CD4-positive, alpha-beta memory T cell (primary cell): ENCODE results near the gene PLXDC2. TPM values are rescaled to one million over a fixed set of nuclear protein-coding genes. Genes with fewer than 3 reads are reported as not detected.

Experiments
- CTCF ChIA-PET: fragments of 350-600 bp; sonication (Branson Sonifier 250); formaldehyde crosslinking; loops from one replicate; lab custom pipeline; 2021; ENCODE audit warnings: inconsistent platforms; ENCODE audit not compliant: partially characterized antibody; lab: Charles Lee
- POLR2A ChIA-PET: fragments of 350-600 bp; sonication (Branson Sonifier 250); formaldehyde crosslinking; loops from one replicate; lab custom pipeline; 2021; ENCODE audit not compliant: partially characterized antibody; lab: Charles Lee
- DNase-seq, 5 donors: peaks; one replicate each; pipeline versions ENCODE4 v3.0.0 to v3.0.0-alpha.2; 2020 to 2022; ENCODE audit warnings: mixed read lengths in 1 of 5
- H3K27ac ChIP-seq: one replicate; pipeline ENCODE4 v1.7.0; 2013; ENCODE audit warnings: low read depth, low read length
- H3K27me3 ChIP-seq: 2 replicates; pipeline ENCODE4 v1.7.0; 2013; ENCODE audit warnings: mild to moderate bottlenecking, low read length, moderate library complexity; ENCODE audit not compliant: insufficient read depth
- H3K36me3 ChIP-seq: 2 replicates; pipeline ENCODE4 v1.7.0; 2013; ENCODE audit warnings: mild to moderate bottlenecking, low read length, moderate library complexity; ENCODE audit not compliant: insufficient read depth
- H3K4me1 ChIP-seq: 2 replicates; pipeline ENCODE4 v1.7.0; 2013; ENCODE audit warnings: mild to moderate bottlenecking, low read length, moderate library complexity; ENCODE audit not compliant: insufficient read depth
- H3K4me3 ChIP-seq, 2 donors: one replicate each; pipeline ENCODE4 v1.7.0; 2013; ENCODE audit warnings: low read length in 2 of 2, mild to moderate bottlenecking in 1 of 2
- H3K9me3 ChIP-seq, 2 donors: one replicate each; pipeline ENCODE4 v1.7.0; 2013; ENCODE audit warnings: low read length in 2 of 2, control low read depth in 1 of 2; ENCODE audit not compliant: control insufficient read depth in 1 of 2
- H3K27ac Mint-ChIP-seq, 7 donors: one replicate each; pipeline ENCODE4 v1.8.0; 2020 to 2021; ENCODE audit warnings: mixed read lengths in 7 of 7, mild to moderate bottlenecking in 6 of 7, inconsistent platforms in 3 of 7, moderate library complexity in 3 of 7
- H3K27me3 Mint-ChIP-seq, 2 donors: one replicate each; pipeline ENCODE4 v1.8.0; 2020 to 2021; ENCODE audit warnings: mixed read lengths in 2 of 2
- H3K36me3 Mint-ChIP-seq, 2 donors: one replicate each; pipeline ENCODE4 v1.8.0; 2020 to 2021; ENCODE audit warnings: mixed read lengths in 2 of 2, inconsistent platforms in 1 of 2, mild to moderate bottlenecking in 1 of 2
- H3K4me1 Mint-ChIP-seq, 4 donors: one replicate each; pipeline ENCODE4 v1.8.0; 2020 to 2021; ENCODE audit warnings: mixed read lengths in 4 of 4, mild to moderate bottlenecking in 1 of 4
- H3K4me3 Mint-ChIP-seq, 8 donors: one replicate each; pipeline ENCODE4 v1.8.0; 2020 to 2021; ENCODE audit warnings: mixed read lengths in 8 of 8, mild to moderate bottlenecking in 7 of 8, moderate library complexity in 6 of 8, inconsistent platforms in 3 of 8
- H3K9me3 Mint-ChIP-seq, 8 donors: one replicate each; pipeline ENCODE4 v1.8.0; 2020 to 2021; ENCODE audit warnings: mixed read lengths in 8 of 8, mild to moderate bottlenecking in 5 of 8, inconsistent platforms in 3 of 8, moderate library complexity in 1 of 8
- intact Hi-C: fragments of 100-400 bp; cut with micrococcal nuclease; formaldehyde crosslinking; loops from one replicate; pipeline ENCODE4 v1.15.1; 2023
- polyA plus RNA-seq, 2 donors: library from polyadenylated mRNA; unstranded; fragments of 300-500 nt; fragmentation: Illumina TruSeq; gene quantifications; one replicate each; pipeline ENCODE4 v1.2.3, GENCODE V29; 2021
- total RNA-seq, 2 experiments: library from RNA; stranded (reverse); gene quantifications; one replicate each; pipeline ENCODE4 v1.2.3, GENCODE V29; 2021

The PLXDC2 gene
- total and polyA plus RNA-seq, 4 experiments from 2014 or later: 0.90 to 1.2 TPM; not detected in 2

DNA sequence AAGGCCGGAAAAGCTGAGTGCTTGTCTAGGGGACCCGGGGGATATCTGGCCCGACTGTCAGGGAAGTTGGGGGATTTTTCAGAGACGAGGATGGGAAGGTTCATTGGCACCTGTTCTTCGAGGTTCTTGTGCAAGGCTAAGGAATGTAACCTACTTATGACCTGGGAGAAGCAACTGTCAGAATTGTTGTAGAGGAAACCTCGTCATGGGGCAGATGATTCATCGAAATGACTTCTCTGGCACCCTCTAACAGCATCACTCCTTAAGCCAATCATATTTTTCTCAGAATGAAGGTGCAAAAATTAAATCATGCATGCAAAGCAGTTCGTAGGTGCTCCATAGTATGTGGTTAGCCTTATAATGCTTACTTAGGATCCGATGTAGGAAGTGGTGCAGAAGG is 58.6 kb downstream of the PLXDC2 start:
- Histone ChIP-seq H3K27ac (no peak overlapping the region), H3K27me3 (no peaks in the 10 kb centered on the region), H3K9me3 (no peaks in the 10 kb centered on the region), H3K4me3 (no peak overlapping the region), H3K4me1 (no peaks in the 10 kb centered on the region), H3K36me3 (no peaks in the 10 kb centered on the region)
- ChIA-PET POLR2A (no interaction called here), CTCF (no interaction called here)
- Mint-ChIP-seq H3K4me1 (no peaks in the 10 kb centered on the region), H3K9me3 (peaks cover 0 to 12% (median 4%) of the 10 kb centered on the region in 8 donors), H3K36me3 (no peaks in the 10 kb centered on the region), H3K27ac (no peak overlapping the region), H3K27me3 (no peaks in the 10 kb centered on the region), H3K4me3 (no peak overlapping the region)
- intact Hi-C loops: no loop called here
- DNase-seq: no peak

DNA sequence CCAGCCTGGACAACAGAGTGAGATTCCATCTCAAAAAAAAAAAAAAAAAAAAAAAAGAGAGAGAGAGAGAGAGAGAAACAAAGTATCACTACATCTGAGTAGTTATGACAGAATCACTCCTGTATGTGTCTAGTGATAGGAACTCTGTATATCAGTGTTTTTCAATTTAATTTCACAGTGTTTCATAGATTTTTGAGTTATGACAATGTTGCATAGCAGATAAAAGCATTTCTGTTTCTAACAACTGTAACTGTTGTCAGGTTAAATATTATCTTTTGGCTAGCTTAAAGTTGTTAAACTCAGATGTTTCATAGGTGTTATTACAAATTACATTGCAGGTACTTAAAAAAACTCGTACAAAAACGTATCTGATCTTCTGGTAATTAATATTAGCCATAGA is 60.3 kb downstream of the PLXDC2 start:
- H3K27me3 Mint-ChIP-seq: no peaks in the 10 kb centered on the region
- Histone ChIP-seq H3K27ac (no peak overlapping the region), H3K4me1 (no peaks in the 10 kb centered on the region), H3K9me3 (no peaks in the 10 kb centered on the region), H3K4me3 (no peak overlapping the region), H3K36me3 (no peaks in the 10 kb centered on the region), H3K27me3 (no peaks in the 10 kb centered on the region)
- H3K27ac Mint-ChIP-seq: no peak overlapping the region
- intact Hi-C loops: no loop called here
- no peaks in the 10 kb centered on the region for H3K4me1 Mint-ChIP-seq
- H3K4me3 Mint-ChIP-seq: no peak overlapping the region
- no peaks in the 10 kb centered on the region for H3K36me3 Mint-ChIP-seq
- ChIA-PET CTCF (no interaction called here), POLR2A (no interaction called here)
- DNase-seq: no peak
- peaks cover 0 to 7% (median 0%) of the 10 kb centered on the region in 8 donors for H3K9me3 Mint-ChIP-seq

DNA sequence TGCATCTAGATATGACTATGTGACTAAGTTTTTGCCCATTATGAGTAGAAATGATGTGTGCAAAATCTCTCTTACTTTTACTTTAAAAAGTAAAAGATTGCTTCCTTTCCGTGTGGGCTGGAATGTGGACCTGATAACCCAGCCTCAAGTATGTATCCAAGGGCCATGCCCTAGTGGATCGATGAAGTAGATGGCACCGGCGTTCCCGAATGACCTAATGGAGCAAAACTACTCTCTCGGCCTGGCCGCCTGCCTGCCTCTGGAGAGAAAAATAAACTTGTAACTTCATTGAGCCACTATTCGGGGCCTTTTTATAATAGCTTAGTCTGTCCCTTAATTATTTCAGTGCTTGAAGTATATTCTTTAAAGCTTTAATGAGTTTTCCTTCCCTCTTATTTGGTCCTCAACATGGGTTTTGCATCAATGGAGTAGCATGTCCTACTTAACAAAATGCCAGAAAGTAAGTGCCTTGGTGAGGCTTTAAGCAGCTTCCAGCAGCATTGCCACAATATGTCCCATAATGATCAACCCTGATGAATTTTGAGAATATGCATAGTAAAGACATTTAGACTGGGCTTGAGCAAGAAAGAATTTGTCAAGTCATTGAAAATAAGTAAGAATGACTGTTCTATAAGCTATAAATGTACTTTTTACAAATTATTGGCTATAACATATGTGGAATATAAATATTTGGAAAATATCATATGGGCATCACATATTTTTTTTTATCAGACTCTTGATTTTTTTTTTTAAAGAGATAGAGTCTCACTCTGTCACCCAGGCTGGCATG is 61.4 kb downstream of the PLXDC2 start:
- Histone ChIP-seq H3K27ac (no peak overlapping the region), H3K36me3 (no peaks in the 10 kb centered on the region), H3K9me3 (no peaks in the 10 kb centered on the region), H3K27me3 (no peaks in the 10 kb centered on the region), H3K4me3 (no peak overlapping the region), H3K4me1 (no peaks in the 10 kb centered on the region)
- DNase-seq: no peak
- Mint-ChIP-seq H3K9me3 (peaks cover 0 to 9% (median under 1%) of the 10 kb centered on the region in 8 donors), H3K4me1 (no peaks in the 10 kb centered on the region), H3K27ac (no peak overlapping the region), H3K4me3 (no peak overlapping the region), H3K27me3 (no peaks in the 10 kb centered on the region), H3K36me3 (no peaks in the 10 kb centered on the region)
- ChIA-PET POLR2A (no interaction called here), CTCF (no interaction called here)
- intact Hi-C loops: no loop called here

DNA sequence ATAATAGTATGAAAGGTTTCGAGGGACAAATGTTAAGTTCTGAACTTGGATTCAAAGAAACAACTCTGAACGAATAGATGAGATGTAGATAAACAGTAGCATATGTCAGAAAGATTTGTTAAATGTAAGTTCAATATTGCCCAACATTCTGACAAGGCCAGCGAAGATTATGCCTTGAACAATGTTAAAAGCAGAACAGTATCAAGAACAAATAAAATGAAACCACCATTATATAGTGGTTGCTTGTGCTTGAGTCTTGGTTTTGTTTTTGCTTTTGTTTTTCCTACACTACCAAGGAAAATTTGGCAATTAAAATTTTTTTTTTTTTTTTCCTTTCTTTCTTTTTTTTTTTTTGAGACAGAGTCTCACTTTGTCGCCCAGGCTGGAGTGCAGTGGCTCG is 66.4 kb downstream of the PLXDC2 start:
- Mint-ChIP-seq H3K36me3 (no peaks in the 10 kb centered on the region), H3K27me3 (no peaks in the 10 kb centered on the region), H3K27ac (no peak overlapping the region), H3K9me3 (peaks cover 0 to 9% (median 3%) of the 10 kb centered on the region in 8 donors), H3K4me1 (no peaks in the 10 kb centered on the region), H3K4me3 (no peak overlapping the region)
- H3K9me3 ChIP-seq: no peaks in the 10 kb centered on the region
- POLR2A ChIA-PET: no interaction called here
- CTCF ChIA-PET: no interaction called here
- intact Hi-C loops: no loop called here
- H3K27me3 ChIP-seq: no peaks in the 10 kb centered on the region
- no peaks in the 10 kb centered on the region for H3K4me1 ChIP-seq
- no peak overlapping the region for H3K4me3 ChIP-seq
- no peak overlapping the region for H3K27ac ChIP-seq
- DNase-seq: no peak
- H3K36me3 ChIP-seq: no peaks in the 10 kb centered on the region

DNA sequence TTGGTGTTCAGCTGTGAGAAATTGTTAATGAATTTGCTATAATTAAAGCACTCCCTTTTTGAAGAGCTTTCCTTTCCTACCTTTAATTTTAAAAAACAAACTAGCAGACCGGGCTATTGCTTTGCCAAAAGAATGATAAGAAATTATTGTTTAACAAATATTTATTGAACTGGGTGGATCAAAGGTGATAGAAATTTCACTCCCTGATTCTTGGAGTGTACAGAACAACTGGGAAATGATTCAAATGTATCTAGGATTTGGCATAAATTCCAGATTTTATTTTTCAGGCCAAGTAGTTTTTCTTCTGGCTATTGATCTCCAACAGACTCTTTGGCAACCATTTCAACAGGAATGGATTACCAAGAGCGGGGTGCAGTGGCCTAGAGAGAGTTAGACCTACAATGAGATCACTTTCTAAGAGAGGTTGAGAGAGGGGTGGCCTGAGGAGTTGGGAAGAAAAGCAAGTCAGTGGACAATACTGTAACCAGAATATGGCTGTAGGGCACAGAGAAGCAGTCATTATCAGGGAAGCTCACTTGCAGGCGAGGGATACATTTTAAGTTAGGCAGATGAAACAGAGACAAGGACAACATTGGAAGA is 71.9 kb downstream of the PLXDC2 start:
- DNase-seq: no peak
- Histone ChIP-seq H3K4me3 (no peak overlapping the region), H3K27ac (no peak overlapping the region), H3K27me3 (no peaks in the 10 kb centered on the region), H3K4me1 (no peaks in the 10 kb centered on the region), H3K36me3 (no peaks in the 10 kb centered on the region), H3K9me3 (no peaks in the 10 kb centered on the region)
- Mint-ChIP-seq H3K9me3 (peaks cover 0 to 8% (median 3%) of the 10 kb centered on the region in 8 donors), H3K27me3 (no peaks in the 10 kb centered on the region), H3K4me1 (no peaks in the 10 kb centered on the region), H3K4me3 (no peak overlapping the region), H3K36me3 (no peaks in the 10 kb centered on the region), H3K27ac (no peak overlapping the region)
- intact Hi-C loops: no loop called here
- ChIA-PET CTCF (no interaction called here), POLR2A (no interaction called here)

DNA sequence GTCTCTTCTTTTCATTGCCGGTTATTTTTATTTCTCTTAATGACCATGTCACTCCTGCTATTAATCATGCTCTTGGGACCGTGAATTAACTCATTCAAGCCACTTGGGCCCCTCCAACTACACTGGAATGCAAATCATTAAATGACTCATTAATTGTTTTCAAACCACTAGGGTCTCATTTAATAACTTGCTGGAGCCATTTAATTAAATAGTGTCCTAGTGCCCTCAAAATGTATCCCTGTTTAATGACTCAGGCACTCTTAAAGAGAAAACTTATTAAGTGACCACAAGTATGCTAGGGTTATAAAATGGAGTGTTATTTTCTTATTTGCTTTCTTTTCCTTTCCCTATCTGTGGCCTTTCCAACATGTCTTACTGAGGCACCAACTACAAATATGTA is 73.0 kb downstream of the PLXDC2 start:
- H3K4me3 Mint-ChIP-seq: no peak overlapping the region
- Histone ChIP-seq H3K9me3 (no peaks in the 10 kb centered on the region), H3K36me3 (no peaks in the 10 kb centered on the region), H3K27ac (no peak overlapping the region), H3K4me1 (no peaks in the 10 kb centered on the region), H3K27me3 (no peaks in the 10 kb centered on the region), H3K4me3 (no peak overlapping the region)
- intact Hi-C loops: no loop called here
- H3K27me3 Mint-ChIP-seq: no peaks in the 10 kb centered on the region
- DNase-seq: no peak
- H3K4me1 Mint-ChIP-seq: no peaks in the 10 kb centered on the region
- H3K9me3 Mint-ChIP-seq: peaks cover 0 to 8% (median 3%) of the 10 kb centered on the region in 8 donors
- no peak overlapping the region for H3K27ac Mint-ChIP-seq
- ChIA-PET POLR2A (no interaction called here), CTCF (no interaction called here)
- H3K36me3 Mint-ChIP-seq: no peaks in the 10 kb centered on the region

DNA sequence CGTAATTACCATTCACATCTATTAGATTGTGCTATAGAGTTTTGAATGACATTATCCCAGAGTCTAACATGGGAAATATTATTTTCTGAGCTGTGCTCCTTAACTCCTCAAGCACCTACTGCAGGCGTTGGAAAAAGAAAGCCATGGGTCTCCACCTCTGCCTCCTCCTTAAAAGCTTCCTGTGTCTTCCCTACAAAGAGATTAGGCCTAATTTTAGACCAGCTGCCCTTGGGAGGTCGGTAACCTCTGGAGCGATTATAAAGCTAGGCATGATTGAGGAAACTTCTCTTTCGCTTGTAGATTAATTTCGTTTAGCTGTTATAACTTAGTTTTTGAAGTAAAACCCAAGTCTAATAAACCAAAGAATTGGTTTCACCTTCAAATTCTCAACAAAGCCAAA is 75.2 kb downstream of the PLXDC2 start:
- POLR2A ChIA-PET: no interaction called here
- H3K4me1 ChIP-seq: no peaks in the 10 kb centered on the region
- H3K4me3 ChIP-seq: no peak overlapping the region
- intact Hi-C loops: no loop called here
- CTCF ChIA-PET: no interaction called here
- no peaks in the 10 kb centered on the region for H3K36me3 ChIP-seq
- no peaks in the 10 kb centered on the region for H3K9me3 ChIP-seq
- Mint-ChIP-seq H3K4me1 (no peaks in the 10 kb centered on the region), H3K27me3 (no peaks in the 10 kb centered on the region), H3K4me3 (no peak overlapping the region), H3K36me3 (no peaks in the 10 kb centered on the region), H3K9me3 (peaks cover 3 to 16% (median 7%) of the 10 kb centered on the region in 8 donors), H3K27ac (no peak overlapping the region)
- no peaks in the 10 kb centered on the region for H3K27me3 ChIP-seq
- DNase-seq: no peak
- H3K27ac ChIP-seq: no peak overlapping the region
